Mesendoderm (in vitro differentiated cells): ENCODE data around the gene DDI1.

Experiments
- DNase-seq: peaks from one replicate; pipeline ENCODE4 v3.0.0; 2013
- H2AK5ac ChIP-seq: 2 replicates; pipeline ENCODE4 v1.6.1; 2013; ENCODE audit warnings: low read length, inconsistent platforms
- H2BK120ac ChIP-seq: 2 replicates; pipeline ENCODE4 v1.6.1; 2013; ENCODE audit warnings: low read depth, mild to moderate bottlenecking, low read length, moderate library complexity, mixed read lengths
- H2BK15ac ChIP-seq: replicated peaks from 2 replicates; pipeline ENCODE4 v1.6.1; 2013; ENCODE audit warnings: low read depth, mild to moderate bottlenecking, moderate library complexity
- H2BK5ac ChIP-seq: 2 replicates; pipeline ENCODE4 v1.6.1; 2013; ENCODE audit warnings: low read length, inconsistent platforms
- H3K18ac ChIP-seq: 2 replicates; pipeline ENCODE4 v1.6.1; 2013; ENCODE audit warnings: mild to moderate bottlenecking, low read length, mixed read lengths
- H3K23ac ChIP-seq: one replicate; pipeline ENCODE4 v1.6.1; 2013; ENCODE audit warnings: low read length
- H3K27ac ChIP-seq: 2 replicates; pipeline ENCODE4 v1.5.1; 2013; ENCODE audit warnings: low read depth, mild to moderate bottlenecking, inconsistent platforms, low read length, moderate library complexity
- H3K27me3 ChIP-seq: 2 replicates; pipeline ENCODE4 v1.6.1; 2013; ENCODE audit warnings: low read length, control low read depth, mild to moderate bottlenecking, inconsistent platforms; ENCODE audit not compliant: insufficient read depth, poor library complexity
- H3K36me3 ChIP-seq: 2 replicates; pipeline ENCODE4 v1.6.1; 2013; ENCODE audit warnings: low read length, inconsistent platforms; ENCODE audit not compliant: control insufficient read depth, insufficient read depth
- H3K4ac ChIP-seq: one replicate; pipeline ENCODE4 v1.6.1; 2013; ENCODE audit warnings: low read depth, mild to moderate bottlenecking, low read length, moderate library complexity
- H3K4me1 ChIP-seq: 2 replicates; pipeline ENCODE4 v1.6.1; 2013; ENCODE audit warnings: low read depth, low read length, inconsistent platforms; ENCODE audit not compliant: control insufficient read depth
- H3K4me2 ChIP-seq: 2 replicates; pipeline ENCODE4 v1.6.1; 2013; ENCODE audit warnings: low read length
- H3K4me3 ChIP-seq: 2 replicates; pipeline ENCODE4 v1.5.1; 2013; ENCODE audit warnings: mild to moderate bottlenecking, low read length
- H3K56ac ChIP-seq: one replicate; pipeline ENCODE4 v1.6.1; 2013; ENCODE audit warnings: low read length
- H3K79me1 ChIP-seq: 2 replicates; pipeline ENCODE4 v1.6.1; 2013; ENCODE audit warnings: low read length, inconsistent platforms
- H3K79me2 ChIP-seq: 2 replicates; pipeline ENCODE4 v1.6.1; 2013; ENCODE audit warnings: mild to moderate bottlenecking, low read length; ENCODE audit not compliant: control insufficient read depth, insufficient read depth
- H3K9ac ChIP-seq: 2 replicates; pipeline ENCODE4 v1.6.1; 2013; ENCODE audit warnings: low read length, inconsistent platforms
- H4K5ac ChIP-seq: one replicate; pipeline ENCODE4 v1.6.1; 2013; ENCODE audit warnings: low read length
- H4K8ac ChIP-seq: one replicate; pipeline ENCODE4 v1.6.1; 2013; ENCODE audit warnings: low read depth, mild to moderate bottlenecking, control low read depth, low read length, moderate library complexity
- WGBS: extraction: QIAGEN DNeasy Blood & Tissue Kit; methylation state at CpG from one replicate; pipeline ENCODE4 v1.1.7; 2013; ENCODE audit warnings: low lambda C conversion rate, missing lambda C conversion rate; ENCODE audit not compliant: insufficient coverage; ENCODE audit errors: extremely low coverage; 5-methylcytosine and 5-hydroxymethylcytosine counted together

DDI1 gene

DNA sequence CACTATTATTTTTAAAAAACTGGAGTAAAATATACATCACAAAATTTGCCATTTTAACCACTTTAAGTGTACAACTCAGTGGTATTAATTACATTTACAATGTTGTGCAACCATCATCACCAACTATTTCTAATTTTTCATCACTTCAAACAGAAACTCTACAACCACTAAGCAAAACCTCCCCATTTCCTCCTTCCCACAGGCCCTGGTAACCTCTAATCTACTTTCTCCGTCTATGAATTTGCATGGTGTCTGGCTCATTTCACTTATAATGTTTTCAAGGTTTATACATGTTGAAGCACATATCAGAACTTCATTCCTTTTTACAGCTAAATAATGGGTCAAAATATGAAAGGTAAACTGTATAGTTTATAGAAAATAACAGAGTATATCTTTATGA, 24.4 kb downstream of the DDI1 start:
- Histone ChIP-seq H3K23ac (no peak overlapping the region), H2BK15ac (no peak overlapping the region), H3K4ac (no peak overlapping the region), H3K4me2 (no peak overlapping the region), H4K8ac (no peak overlapping the region), H2BK5ac (no peak overlapping the region), H3K79me1 (no peaks in the 10 kb centered on the region), H3K18ac (no peak overlapping the region), H3K27me3 (no peaks in the 10 kb centered on the region), H3K79me2 (no peaks in the 10 kb centered on the region), H3K4me3 (no peak overlapping the region), H2BK120ac (no peak overlapping the region), H3K36me3 (no peaks in the 10 kb centered on the region), H4K5ac (no peak overlapping the region), H3K4me1 (peaks cover 4% of the 10 kb centered on the region), H3K9ac (no peak overlapping the region), H3K56ac (no peak overlapping the region), H2AK5ac (no peak overlapping the region), H3K27ac (no peak overlapping the region)
- no peak for DNase-seq
- no CpG with 5 or more reads among the region's 1 CpG for WGBS

DNA sequence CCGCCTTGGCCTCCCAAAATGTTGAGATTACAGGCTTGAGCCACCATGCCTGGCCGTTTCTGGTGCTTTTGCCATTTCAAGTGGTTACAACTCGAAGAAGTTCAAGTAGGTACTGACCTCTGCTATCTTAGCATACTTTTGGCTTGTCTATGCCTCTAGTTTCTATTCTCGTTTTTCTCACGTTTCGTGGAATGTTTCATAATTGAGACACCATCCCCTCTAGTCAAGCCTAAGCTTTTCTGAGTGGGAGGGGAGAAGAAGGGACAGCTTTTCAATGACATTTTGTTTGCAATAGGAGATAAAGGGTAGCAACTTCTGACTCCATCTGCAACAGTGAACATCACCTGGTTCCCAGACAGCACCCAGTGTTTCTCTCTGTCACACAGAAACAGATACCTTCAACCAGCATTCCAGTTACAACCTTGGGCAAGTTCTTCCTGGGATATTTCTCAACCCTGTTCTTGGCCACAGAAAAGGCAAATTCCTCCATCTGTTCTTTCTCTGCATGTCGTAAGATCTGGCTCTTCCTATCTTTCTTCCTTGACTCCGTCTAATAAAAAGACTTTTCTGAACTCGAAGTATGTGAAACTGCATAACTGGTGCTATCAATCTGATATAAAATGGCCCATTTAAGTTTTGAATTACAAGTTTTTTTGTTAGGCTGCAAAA, 25.5 kb downstream of the DDI1 start:
- Histone ChIP-seq H3K79me1 (no peaks in the 10 kb centered on the region), H3K4me2 (no peak overlapping the region), H3K27me3 (no peaks in the 10 kb centered on the region), H2AK5ac (no peak overlapping the region), H3K4ac (no peak overlapping the region), H4K5ac (no peak overlapping the region), H3K36me3 (no peaks in the 10 kb centered on the region), H2BK15ac (no peak overlapping the region), H3K56ac (no peak overlapping the region), H2BK5ac (no peak overlapping the region), H4K8ac (no peak overlapping the region), H3K23ac (no peak overlapping the region), H3K27ac (no peak overlapping the region), H2BK120ac (no peak overlapping the region), H3K4me3 (no peak overlapping the region), H3K4me1 (peaks cover 4% of the 10 kb centered on the region), H3K79me2 (no peaks in the 10 kb centered on the region), H3K18ac (no peak overlapping the region), H3K9ac (no peak overlapping the region)
- DNase-seq, result no peak
- WGBS, result no CpG with 5 or more reads among the region's 9 CpGs

DNA sequence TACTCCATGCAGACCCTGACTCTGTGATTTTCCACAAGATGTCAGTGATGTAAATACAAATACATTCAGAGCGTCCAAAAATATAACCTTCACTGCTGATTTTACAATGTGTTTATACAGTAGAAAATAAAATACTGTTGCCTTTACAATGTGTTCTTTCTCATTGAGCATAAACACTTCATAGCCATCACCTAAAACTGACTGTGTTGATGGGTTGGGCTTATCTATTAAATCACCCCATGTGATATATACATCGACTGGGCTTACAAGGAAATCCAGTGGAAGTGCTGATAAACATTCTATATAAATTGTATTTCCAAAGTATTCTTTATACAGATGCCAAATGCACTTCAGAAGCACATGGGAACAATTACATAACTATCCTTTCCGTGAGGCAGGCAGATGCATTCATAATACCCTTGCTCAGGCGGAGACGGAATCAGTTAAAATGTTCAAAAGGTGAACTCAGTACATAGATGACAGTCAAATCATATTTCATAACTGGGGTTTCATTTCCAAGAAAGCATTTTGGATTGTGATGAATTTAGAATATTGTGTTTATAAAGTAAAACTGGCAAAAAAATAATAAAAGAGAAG, 27.7 kb downstream of the DDI1 start:
- H3K18ac ChIP-seq, result no peak overlapping the region
- no peak overlapping the region for H2BK15ac ChIP-seq
- H2BK5ac ChIP-seq, result no peak overlapping the region
- DNase-seq, result no peak
- no peaks in the 10 kb centered on the region for H3K79me2 ChIP-seq
- H2BK120ac ChIP-seq, result no peak overlapping the region
- H3K23ac ChIP-seq, result no peak overlapping the region
- H3K4me1 ChIP-seq, result peaks cover 4% of the 10 kb centered on the region
- WGBS, result no CpG with 5 or more reads among the region's 5 CpGs
- H3K36me3 ChIP-seq, result no peaks in the 10 kb centered on the region
- H3K9ac ChIP-seq, result no peak overlapping the region
- H3K27ac ChIP-seq, result no peak overlapping the region
- H3K4me3 ChIP-seq, result no peak overlapping the region
- no peak overlapping the region for H4K8ac ChIP-seq
- H3K79me1 ChIP-seq, result no peaks in the 10 kb centered on the region
- H3K27me3 ChIP-seq, result no peaks in the 10 kb centered on the region
- H2AK5ac ChIP-seq, result no peak overlapping the region
- H3K56ac ChIP-seq, result no peak overlapping the region
- H3K4ac ChIP-seq, result no peak overlapping the region
- H4K5ac ChIP-seq, result no peak overlapping the region
- no peak overlapping the region for H3K4me2 ChIP-seq

DNA sequence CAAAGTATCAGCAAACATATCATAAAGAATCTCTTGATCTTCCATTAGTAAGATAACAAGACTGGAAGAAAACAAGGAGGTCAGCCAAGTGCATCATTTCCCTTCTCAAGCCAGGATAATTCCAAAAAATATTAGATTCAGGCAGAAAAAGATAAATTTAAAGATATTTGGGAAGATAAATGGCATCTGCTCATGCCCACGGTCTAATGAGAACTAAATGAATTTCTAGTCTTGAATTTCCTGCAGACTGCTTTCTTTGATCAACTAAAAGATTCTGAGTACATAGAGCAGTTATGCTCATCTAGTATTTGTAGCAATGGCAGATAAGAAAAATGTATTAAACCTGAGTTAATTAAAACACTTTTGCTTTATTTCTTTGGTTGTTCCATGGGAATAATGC, 31.1 kb downstream of the DDI1 start:
- Histone ChIP-seq H3K4me1 (no peaks in the 10 kb centered on the region), H3K27ac (no peak overlapping the region), H3K56ac (no peak overlapping the region), H2BK120ac (no peak overlapping the region), H3K36me3 (no peaks in the 10 kb centered on the region), H2AK5ac (no peak overlapping the region), H3K4me2 (no peak overlapping the region), H3K79me1 (no peaks in the 10 kb centered on the region), H3K9ac (no peak overlapping the region), H4K5ac (no peak overlapping the region), H3K27me3 (no peaks in the 10 kb centered on the region), H3K23ac (no peak overlapping the region), H3K79me2 (no peaks in the 10 kb centered on the region), H4K8ac (no peak overlapping the region), H3K18ac (no peak overlapping the region), H2BK15ac (no peak overlapping the region), H3K4ac (no peak overlapping the region), H3K4me3 (no peak overlapping the region), H2BK5ac (no peak overlapping the region)
- no peak for DNase-seq
- WGBS, result no CpG with 5 or more reads among the region's 1 CpG

DNA sequence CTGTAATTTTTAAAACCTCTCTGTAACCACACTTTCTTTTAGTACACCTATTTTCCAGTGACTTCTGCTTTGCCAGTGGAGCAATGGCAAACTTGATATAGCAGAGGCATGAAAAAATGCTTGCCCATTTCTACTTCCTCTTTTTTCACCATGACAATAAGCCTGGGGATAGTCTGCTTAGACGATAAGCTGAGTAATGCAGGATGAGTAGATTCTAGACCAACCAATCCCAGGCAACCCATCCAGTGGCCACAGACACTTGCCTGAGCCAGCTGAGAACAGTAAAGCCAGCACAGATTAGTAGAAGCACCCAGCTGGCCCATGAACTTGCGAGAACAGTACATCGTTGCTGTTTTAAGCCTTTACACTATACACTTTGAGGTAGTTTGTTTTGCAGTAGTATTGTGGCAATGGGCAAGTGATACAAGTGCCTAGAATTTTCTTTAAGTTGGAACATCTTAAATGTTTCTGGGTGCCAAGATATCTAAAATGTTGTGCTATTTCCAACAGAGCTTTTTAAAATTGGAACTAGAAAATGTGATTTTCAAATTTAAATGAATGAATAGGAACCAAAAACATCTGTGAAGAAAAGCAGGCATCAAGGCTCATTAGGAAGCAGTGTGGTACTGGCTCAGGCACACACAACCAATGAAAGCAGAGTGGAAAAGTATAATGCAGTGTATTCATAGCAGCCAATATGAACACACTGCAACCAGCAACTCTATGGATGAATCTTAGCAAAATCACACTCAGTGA, 37.7 kb downstream of the DDI1 start:
- Histone ChIP-seq H3K4ac (no peak overlapping the region), H3K36me3 (no peaks in the 10 kb centered on the region), H4K8ac (no peak overlapping the region), H2AK5ac (no peak overlapping the region), H3K18ac (no peak overlapping the region), H3K4me2 (no peak overlapping the region), H3K79me1 (no peaks in the 10 kb centered on the region), H4K5ac (no peak overlapping the region), H3K27me3 (no peaks in the 10 kb centered on the region), H3K27ac (no peak overlapping the region), H3K4me1 (no peaks in the 10 kb centered on the region), H3K23ac (no peak overlapping the region), H2BK120ac (no peak overlapping the region), H2BK5ac (no peak overlapping the region), H3K9ac (no peak overlapping the region), H3K4me3 (no peak overlapping the region), H3K79me2 (no peaks in the 10 kb centered on the region), H2BK15ac (no peak overlapping the region), H3K56ac (no peak overlapping the region)
- DNase-seq, result peak; percentile 40
- no CpG with 5 or more reads among the region's 3 CpGs for WGBS
